Activated naive CD8-positive, alpha-beta T cell treated with anti-CD3 and anti-CD28 coated beads, Interleukin-2, amount 50 U/mL, for 24 hours (primary cell): ENCODE results near the gene TMED10.
A peak's percentile ranks its signal among the peaks of the same experiment; 100 is the strongest.

Source experiments
- ATAC-seq: fragments of 150-1000 bp; cut with Tn5 transposase; one replicate; pipeline ENCODE4 v1.10.0; 2021
- DNase-seq: peaks from one replicate; pipeline ENCODE4 v3.0.0; 2021
- H3K27ac Mint-ChIP-seq: one replicate; pipeline ENCODE4 v1.8.0; 2021; ENCODE audit warnings: mild to moderate bottlenecking, mixed read lengths
- H3K27me3 Mint-ChIP-seq: one replicate; pipeline ENCODE4 v1.8.0; 2021; ENCODE audit warnings: mixed read lengths
- H3K36me3 Mint-ChIP-seq: one replicate; pipeline ENCODE4 v1.8.0; 2021; ENCODE audit warnings: low read depth, mixed read lengths
- H3K4me1 Mint-ChIP-seq: one replicate; pipeline ENCODE4 v1.8.0; 2021; ENCODE audit warnings: mixed read lengths
- H3K4me3 Mint-ChIP-seq: one replicate; pipeline ENCODE4 v1.8.0; 2021; ENCODE audit warnings: mild to moderate bottlenecking, moderate library complexity, mixed read lengths
- H3K9me3 Mint-ChIP-seq: one replicate; pipeline ENCODE4 v1.8.0; 2021; ENCODE audit warnings: mixed read lengths

The TMED10 gene

GRCh38 chr14:75083271-75083670 is 93.1 kb downstream of the TMED10 start:
- DNase-seq (no peak), ATAC-seq (no peak)
- no peaks in the 10 kb centered on the region for H3K9me3 Mint-ChIP-seq
- H3K4me3 Mint-ChIP-seq = no peak overlapping the region
- H3K27ac Mint-ChIP-seq = peak overlapping the region; percentile 74
- no peaks in the 10 kb centered on the region for H3K27me3 Mint-ChIP-seq
- H3K36me3 Mint-ChIP-seq = peaks cover 30% of the 10 kb centered on the region
- H3K4me1 Mint-ChIP-seq = peaks cover 11% of the 10 kb centered on the region

DNA sequence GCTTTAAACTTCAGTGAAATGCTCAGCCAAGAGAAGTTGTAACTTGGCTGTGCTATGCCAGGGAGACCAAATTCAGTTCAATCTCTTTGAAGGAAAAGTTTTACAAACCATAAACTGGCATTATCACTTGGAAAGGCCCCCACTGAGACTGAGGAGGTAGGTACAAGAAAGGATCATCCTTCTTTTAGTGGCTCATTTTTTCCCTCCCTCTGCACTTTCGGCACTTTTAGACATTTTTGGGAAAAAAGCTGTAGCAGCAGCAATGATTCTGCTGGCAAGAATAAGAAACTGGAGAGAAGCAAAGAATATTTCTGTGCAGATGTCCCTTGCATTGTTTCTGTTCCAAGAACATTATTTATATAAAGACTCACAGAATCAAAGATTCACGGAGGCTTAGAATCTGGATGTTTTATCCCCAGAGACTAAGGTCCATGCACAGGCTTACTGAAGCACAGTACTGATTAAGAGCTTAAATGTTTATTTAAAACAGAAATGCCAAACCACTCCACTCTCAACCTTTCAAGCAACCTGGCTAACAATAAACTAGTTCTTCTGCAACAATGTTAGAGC is 94.7 kb downstream of the TMED10 start:
- ATAC-seq (no peak), DNase-seq (no peak)
- no peaks in the 10 kb centered on the region for H3K27me3 Mint-ChIP-seq
- H3K27ac Mint-ChIP-seq = no peak overlapping the region
- H3K4me1 Mint-ChIP-seq = peaks cover 11% of the 10 kb centered on the region
- peaks cover 18% of the 10 kb centered on the region for H3K36me3 Mint-ChIP-seq
- H3K9me3 Mint-ChIP-seq = no peaks in the 10 kb centered on the region
- no peak overlapping the region for H3K4me3 Mint-ChIP-seq
